Fibroblast of lung (primary cell): Measurements from ENCODE around the gene LHX2. TPM values are rescaled to one million over a fixed set of nuclear protein-coding genes. Genes with fewer than 3 reads are reported as not detected.
A peak's percentile ranks its signal among the peaks of the same experiment; 100 is the strongest.

ENCODE experiments used
- DNase-seq, 2 donors: peaks; one replicate each; pipeline versions ENCODE4 v3.0.0 to v3.0.0-alpha.2; 2010; ENCODE audit warnings: low read depth in 2 of 2
- H2AFZ ChIP-seq: 2 replicates; pipeline ENCODE4 v1.5.1; 2012; ENCODE audit warnings: low read length, control low read depth, inconsistent platforms
- H3K27ac ChIP-seq: 2 replicates; pipeline ENCODE4 v1.5.1; 2011; ENCODE audit warnings: low read length, control low read depth; ENCODE audit not compliant: insufficient read depth
- H3K27me3 ChIP-seq: 2 replicates; pipeline ENCODE4 v1.5.1; 2011; ENCODE audit warnings: mild to moderate bottlenecking, low read length; ENCODE audit not compliant: control insufficient read depth, insufficient read depth
- H3K36me3 ChIP-seq: 2 replicates; pipeline ENCODE4 v1.5.1; 2011; ENCODE audit warnings: low read length; ENCODE audit not compliant: control insufficient read depth, insufficient read depth
- H3K4me1 ChIP-seq: 2 replicates; pipeline ENCODE4 v1.5.1; 2011; ENCODE audit warnings: low read length; ENCODE audit not compliant: control insufficient read depth, insufficient read depth; ENCODE audit errors: extremely low read depth
- H3K4me2 ChIP-seq: 2 replicates; pipeline ENCODE4 v1.5.1; 2011; ENCODE audit warnings: low read length, control low read depth; ENCODE audit not compliant: insufficient read depth; ENCODE audit errors: extremely low read depth
- H3K4me3 ChIP-seq, 4 experiments: fragments of 200-600 bp in 1 of 4; sonication (generic) in 1 of 4; replicated peaks in 1 of 4; 2 replicates each; pipeline ENCODE4 v1.5.1; 2011 to 2016; ENCODE audit warnings: low read length in 4 of 4, low read depth in 3 of 4, mild to moderate bottlenecking in 3 of 4, control low read depth in 2 of 4, inconsistent platforms in 1 of 4, mixed read lengths in 1 of 4; ENCODE audit not compliant: insufficient read depth in 1 of 4; ENCODE audit errors: control extremely low read depth in 1 of 4
- H3K79me2 ChIP-seq: 2 replicates; pipeline ENCODE4 v1.5.1; 2012; ENCODE audit warnings: mild to moderate bottlenecking, low read length, inconsistent platforms; ENCODE audit not compliant: control insufficient read depth, insufficient read depth
- H3K9ac ChIP-seq: 2 replicates; pipeline ENCODE4 v1.5.1; 2011; ENCODE audit warnings: mild to moderate bottlenecking, low read length, control low read depth; ENCODE audit not compliant: insufficient read depth
- H3K9me3 ChIP-seq: 2 replicates; pipeline ENCODE4 v1.5.1; 2012; ENCODE audit warnings: low read depth, low read length; ENCODE audit not compliant: control insufficient read depth, insufficient read depth
- H4K20me1 ChIP-seq: 2 replicates; pipeline ENCODE4 v1.5.1; 2011; ENCODE audit warnings: low read length; ENCODE audit not compliant: control insufficient read depth, insufficient read depth; ENCODE audit errors: extremely low read depth
- CTCF ChIP-seq, 2 donors: IDR thresholded peaks in 1 of 2; conservative IDR thresholded peaks in 1 of 2; 1 replicate in 1 of 2; 2 replicates in 1 of 2; pipeline ENCODE4 v1.5.1; 2011 to 2012; ENCODE audit warnings: low read length in 2 of 2, control low read depth in 1 of 2, inconsistent platforms in 1 of 2, low read depth in 1 of 2, mild to moderate bottlenecking in 1 of 2
- EZH2 ChIP-seq: IDR thresholded peaks from 2 replicates; pipeline ENCODE4 v1.5.1; 2012; ENCODE audit warnings: low read length, control low read depth, mild to moderate bottlenecking; ENCODE audit errors: missing control alignments
- polyA plus RNA-seq, 2 donors: library from polyadenylated mRNA; depleted of rRNA in 1 of 2; stranded (reverse) in 1 of 2; unstranded in 1 of 2; fragments of >200 nt; gene quantifications; 2 replicates each; pipeline ENCODE4 v1.2.1, GENCODE V29; 2011 to 2012; ENCODE audit warnings: missing spikeins in 1 of 2
- total RNA-seq: library from RNA; depleted of rRNA; stranded (reverse); fragments of >200 nt; gene quantifications from 2 replicates; pipeline ENCODE4 v1.2.1, GENCODE V29; 2014

LHX2 gene
- total and polyA plus RNA-seq, 2 donors (not counting 1 experiment from before 2014, with no cell fraction given), result not detected

GRCh38 chr9:124044448-124044847 lies 32.9 kb downstream of the LHX2 start:
- H3K9ac ChIP-seq, result no peak overlapping the region
- no peaks in the 10 kb centered on the region for H3K79me2 ChIP-seq
- H2AFZ ChIP-seq, result no peak overlapping the region
- TF ChIP-seq EZH2 (no peak), CTCF (conservative IDR thresholded peaks at IDR 0.05 in 1 of 2, IDR thresholded peaks at IDR 0.05 in 1 of 2; ENCODE audit: low read depth in 1 of 2, low read length in 2 of 2) (no peak)
- H3K36me3 ChIP-seq, result no peaks in the 10 kb centered on the region
- H3K4me2 ChIP-seq, result no peak overlapping the region
- peaks cover 23% of the 10 kb centered on the region for H3K27me3 ChIP-seq
- H3K4me3 ChIP-seq, result no peak overlapping the region
- no peak for DNase-seq
- H3K4me1 ChIP-seq, result no peaks in the 10 kb centered on the region
- no peaks in the 10 kb centered on the region for H3K9me3 ChIP-seq
- H3K27ac ChIP-seq, result no peak overlapping the region
- H4K20me1 ChIP-seq, result no peaks in the 10 kb centered on the region

- H3K4me3 ChIP-seq, result peak overlapping the region; percentile 9 to 49 (median 23)
- no peaks in the 10 kb centered on the region for H3K9me3 ChIP-seq
- H3K4me1 ChIP-seq, result no peaks in the 10 kb centered on the region
- no peaks in the 10 kb centered on the region for H4K20me1 ChIP-seq
- H3K27ac ChIP-seq, result no peak overlapping the region
- H3K4me2 ChIP-seq, result peak overlapping the region; percentile 57
- peak overlapping the region; percentile 21 for H3K9ac ChIP-seq
- DNase-seq, result peak; percentile 11 to 34
- peaks cover 23% of the 10 kb centered on the region for H3K27me3 ChIP-seq
- TF ChIP-seq EZH2 (no peak), CTCF (conservative IDR thresholded peaks at IDR 0.05 in 1 of 2, IDR thresholded peaks at IDR 0.05 in 1 of 2; ENCODE audit: low read depth in 1 of 2, low read length in 2 of 2) (no peak)
- H3K79me2 ChIP-seq, result no peaks in the 10 kb centered on the region
- H3K36me3 ChIP-seq, result no peaks in the 10 kb centered on the region
- no peak overlapping the region for H2AFZ ChIP-seq
These were observed 33.7 kb downstream of the LHX2 start for GRCh38 chr9:124045076-124045829.

DNA sequence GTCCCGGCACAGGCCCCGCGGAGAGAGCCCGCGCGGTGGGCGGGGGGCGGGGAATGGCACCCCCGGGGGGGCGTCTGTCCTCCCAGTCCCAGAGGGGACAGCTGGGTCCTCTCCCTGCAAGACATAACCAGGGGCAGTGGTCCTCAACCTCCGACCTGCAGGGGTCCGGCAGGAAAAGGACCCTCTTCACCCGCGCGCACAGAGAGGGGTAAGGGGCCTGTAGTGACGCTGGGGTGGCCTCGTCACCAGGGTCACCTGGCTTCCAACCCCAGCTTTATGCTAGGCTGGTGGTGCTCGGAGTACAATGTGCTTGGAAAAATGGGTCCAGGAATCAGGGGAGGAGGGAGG lies 34.2 kb downstream of the LHX2 start:
- peak overlapping the region in 2 of 4 experiments; percentile 25 to 49 for H3K4me3 ChIP-seq
- no peak overlapping the region for H3K4me2 ChIP-seq
- no peaks in the 10 kb centered on the region for H3K79me2 ChIP-seq
- H2AFZ ChIP-seq, result no peak overlapping the region
- H4K20me1 ChIP-seq, result no peaks in the 10 kb centered on the region
- no peaks in the 10 kb centered on the region for H3K4me1 ChIP-seq
- H3K9me3 ChIP-seq, result no peaks in the 10 kb centered on the region
- no peak for DNase-seq
- H3K27ac ChIP-seq, result no peak overlapping the region
- no peak for TF ChIP-seq CTCF (conservative IDR thresholded peaks at IDR 0.05 in 1 of 2, IDR thresholded peaks at IDR 0.05 in 1 of 2; ENCODE audit: low read depth in 1 of 2, low read length in 2 of 2)
- no peak for TF ChIP-seq EZH2
- H3K36me3 ChIP-seq, result no peaks in the 10 kb centered on the region
- H3K9ac ChIP-seq, result no peak overlapping the region
- H3K27me3 ChIP-seq, result peaks cover 28% of the 10 kb centered on the region
